Left lung (tissue), 10 donors: ENCODE data around the gene PINLYP. TPM values are rescaled to one million over a fixed set of nuclear protein-coding genes. Genes with fewer than 3 reads are reported as not detected.

ENCODE experiments used
- ATAC-seq: fragments of 200-7000 bp; cut with Tn5 transposase; one replicate; pipeline ENCODE4 v1.9.1; 2020; ENCODE audit warnings: moderate library complexity
- DNase-seq, 4 donors: peaks; one replicate each; pipeline ENCODE4 v3.0.0-alpha.2; 2013 to 2020
- H3K27ac ChIP-seq, 2 donors: fragments of 200-600 bp; sonication (generic) in 1 of 2; one replicate each; pipeline versions ENCODE4 v1.5.0 to v1.8.0; 2020 to 2021
- H3K27me3 ChIP-seq, 2 donors: fragments of 200-600 bp; sonication (generic) in 1 of 2; one replicate each; pipeline versions ENCODE4 v1.5.0 to v1.8.0; 2020 to 2021
- H3K36me3 ChIP-seq, 2 donors: fragments of 200-600 bp; sonication (generic) in 1 of 2; one replicate each; pipeline versions ENCODE4 v1.5.0 to v1.8.0; 2020 to 2021
- H3K4me1 ChIP-seq, 2 donors: fragments of 200-600 bp; one replicate each; pipeline ENCODE4 v1.8.0; 2021
- H3K4me3 ChIP-seq, 2 donors: fragments of 200-600 bp; sonication (generic) in 1 of 2; one replicate each; pipeline versions ENCODE4 v1.5.0 to v1.8.0; 2020 to 2021; ENCODE audit warnings: mild to moderate bottlenecking in 1 of 2
- H3K9me3 ChIP-seq, 2 donors: fragments of 200-600 bp; sonication (generic) in 1 of 2; one replicate each; pipeline versions ENCODE4 v1.5.0 to v1.8.0; 2020 to 2021
- CTCF ChIP-seq, 2 donors: fragments of 200-600 bp; sonication (generic) in 1 of 2; IDR thresholded peaks; one replicate each; pipeline versions ENCODE4 v1.5.0 to v1.8.0; 2021; ENCODE audit warnings: antibody characterized with exemption in 2 of 2
- intact Hi-C, 2 donors: fragments of 100-400 bp; cut with DNase I; formaldehyde crosslinking; loops; one replicate each; pipeline versions ENCODE4 v1.11.2 to v1.14.2; 2022
- polyA plus RNA-seq, 6 donors: library from polyadenylated mRNA; unstranded; fragments of 120-200 nt; gene quantifications; one replicate each; pipeline ENCODE4 v1.2.1, GENCODE V29; 2013; ENCODE audit not compliant: insufficient read length in 6 of 6
- total RNA-seq, 2 donors: library from RNA; stranded (reverse); fragmentation: NEBNext Ultra II Directional; extraction: Animal tissue kit (Norgen Biotek cat#: 25700); gene quantifications; one replicate each; pipeline ENCODE4 v1.2.1, GENCODE V29; 2021
- donor health status: DM: no; HTN: yes; CAD: no.
- donor health status: DM: no; HTN: no; CAD: no.

Gene PINLYP
- total and polyA plus RNA-seq, 8 donors: 6.2 to 21.2 (median 17.0) TPM

- Histone ChIP-seq H3K4me3 (no peak overlapping the region), H3K27me3 (no peaks in the 10 kb centered on the region), H3K36me3 (peaks cover 0 to 30% of the 10 kb centered on the region in 2 donors), H3K9me3 (no peaks in the 10 kb centered on the region), H3K4me1 (peaks cover 0 to 25% of the 10 kb centered on the region in 2 donors), H3K27ac (peak overlapping the region; percentile 21 to 89)
- no peak for TF ChIP-seq CTCF (IDR thresholded peaks at IDR 0.05)
- DNase-seq (no peak), ATAC-seq (no peak)
- intact Hi-C loops: no loop called here
Measured at GRCh38 chr19:43562226-43562697, 13.3 kb upstream of the PINLYP start.

- DNase-seq: peak in 3 of 4 donors; percentile 40 to 89 (median 87)
- H3K9me3 ChIP-seq: no peaks in the 10 kb centered on the region
- H3K4me1 ChIP-seq: peaks cover 0 to 25% of the 10 kb centered on the region in 2 donors
- ATAC-seq: peak; percentile 81
- H3K4me3 ChIP-seq: no peak overlapping the region
- intact Hi-C loops: no loop called here
- H3K27ac ChIP-seq: peak overlapping the region; percentile 65 to 89
- no peak for TF ChIP-seq CTCF (IDR thresholded peaks at IDR 0.05)
- peaks cover 0 to 30% of the 10 kb centered on the region in 2 donors for H3K36me3 ChIP-seq
- no peaks in the 10 kb centered on the region for H3K27me3 ChIP-seq
Measured at GRCh38 chr19:43562698-43563241, 12.8 kb upstream of the PINLYP start.

GRCh38 chr19:43563816-43564457 is 11.7 kb upstream of the PINLYP start:
- intact Hi-C loops: no loop called here
- Histone ChIP-seq H3K4me1 (peaks cover 0 to 25% of the 10 kb centered on the region in 2 donors), H3K27ac (peak overlapping the region in 1 of 2 donors; percentile 89), H3K36me3 (peaks cover 0 to 25% of the 10 kb centered on the region in 2 donors), H3K9me3 (no peaks in the 10 kb centered on the region), H3K27me3 (no peaks in the 10 kb centered on the region), H3K4me3 (no peak overlapping the region)
- no peak for TF ChIP-seq CTCF (IDR thresholded peaks at IDR 0.05)
- DNase-seq: no peak
- ATAC-seq: no peak

GRCh38 chr19:43564800-43565199 is 10.8 kb upstream of the PINLYP start:
- Histone ChIP-seq H3K27ac (no peak overlapping the region), H3K4me1 (peaks cover 0 to 25% of the 10 kb centered on the region in 2 donors), H3K9me3 (no peaks in the 10 kb centered on the region), H3K36me3 (peaks cover 0 to 18% of the 10 kb centered on the region in 2 donors), H3K4me3 (no peak overlapping the region), H3K27me3 (no peaks in the 10 kb centered on the region)
- intact Hi-C loops: no loop called here
- ATAC-seq: no peak
- no peak for TF ChIP-seq CTCF (IDR thresholded peaks at IDR 0.05)
- no peak for DNase-seq

- Histone ChIP-seq H3K36me3 (peaks cover 0 to 6% of the 10 kb centered on the region in 2 donors), H3K4me3 (no peak overlapping the region), H3K9me3 (no peaks in the 10 kb centered on the region), H3K27ac (no peak overlapping the region), H3K27me3 (no peaks in the 10 kb centered on the region), H3K4me1 (peaks cover 5 to 17% of the 10 kb centered on the region in 2 donors)
- ATAC-seq (no peak), DNase-seq (no peak)
- TF ChIP-seq CTCF (IDR thresholded peaks at IDR 0.05): no peak
- intact Hi-C loops: no loop called here
Measured at GRCh38 chr19:43569657-43570056, 5.9 kb upstream of the PINLYP start.
